SIG-M5 treated with dmso at 0.1 percent for 504 hours (cell line): Measurements from ENCODE around the gene SUGCT.
"Not testable (repeated sequence)": the region's sequence is repeated elsewhere in the genome, so short reads cannot be mapped to it uniquely, and the experiment has no call there.

Experiments used
- DNase-seq: peaks from one replicate; lab custom pipeline; 2025; ENCODE audit not compliant: unreplicated experiment; lab: John Stamatoyannopoulos, UW

SUGCT gene

DNA sequence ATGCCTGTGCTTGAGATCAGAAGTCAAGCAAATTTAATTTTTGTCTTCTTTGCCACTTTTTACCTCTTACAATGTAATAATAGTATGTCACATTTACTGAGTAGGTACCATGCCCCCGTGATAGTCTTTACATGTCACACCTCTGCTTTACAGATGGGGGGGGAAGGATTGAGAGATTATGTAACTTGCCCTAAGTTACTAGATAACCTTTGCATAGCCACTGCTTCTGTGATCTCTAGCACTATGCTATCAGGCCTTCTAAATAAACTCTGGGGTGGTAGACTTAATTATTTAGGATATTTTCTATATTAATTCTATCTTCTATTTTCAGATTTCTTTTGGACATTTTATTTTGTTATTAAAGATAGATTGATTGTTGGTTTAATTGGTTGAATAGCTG is 514.4 kb downstream of the SUGCT start:
- no peak for DNase-seq

DNA sequence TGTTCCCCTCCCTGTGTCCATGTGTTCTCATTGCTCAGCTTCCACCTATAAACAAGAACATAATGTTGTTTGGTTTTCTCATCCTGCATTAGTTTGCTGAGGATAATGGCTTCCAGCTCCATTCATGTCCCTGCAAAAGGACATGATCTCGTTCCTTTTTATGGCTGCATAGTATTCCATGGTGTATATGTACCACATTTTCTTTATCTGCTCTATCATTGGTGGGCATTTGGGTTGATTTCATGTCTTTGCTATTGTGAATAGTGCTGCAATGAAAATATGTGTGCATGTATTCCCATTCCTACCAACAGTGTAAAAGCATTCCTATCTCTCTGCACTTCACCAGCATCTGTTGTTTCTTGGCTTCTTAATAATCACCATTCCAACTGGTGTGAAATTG is 516.1 kb downstream of the SUGCT start:
- not testable (repeated sequence) for DNase-seq

DNA sequence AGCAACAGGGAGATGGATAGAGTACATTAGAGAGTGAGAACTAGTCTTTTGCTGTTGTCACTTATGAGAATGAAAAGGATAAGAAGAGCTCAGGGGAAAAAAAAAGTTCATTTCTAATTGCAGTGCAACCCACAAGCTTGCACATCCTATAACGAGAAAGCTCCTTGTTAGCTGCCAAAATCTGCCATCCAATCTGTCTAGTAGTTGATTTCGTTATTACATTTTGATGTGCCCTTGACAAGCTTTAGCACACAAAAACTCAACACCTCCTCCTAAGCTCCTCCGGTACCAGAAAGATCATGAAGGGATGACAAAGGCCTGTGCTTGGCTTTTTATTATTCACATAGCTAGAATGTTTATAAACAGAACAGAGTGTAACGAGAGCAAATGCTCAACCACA is 519.4 kb downstream of the SUGCT start:
- no peak for DNase-seq

DNA sequence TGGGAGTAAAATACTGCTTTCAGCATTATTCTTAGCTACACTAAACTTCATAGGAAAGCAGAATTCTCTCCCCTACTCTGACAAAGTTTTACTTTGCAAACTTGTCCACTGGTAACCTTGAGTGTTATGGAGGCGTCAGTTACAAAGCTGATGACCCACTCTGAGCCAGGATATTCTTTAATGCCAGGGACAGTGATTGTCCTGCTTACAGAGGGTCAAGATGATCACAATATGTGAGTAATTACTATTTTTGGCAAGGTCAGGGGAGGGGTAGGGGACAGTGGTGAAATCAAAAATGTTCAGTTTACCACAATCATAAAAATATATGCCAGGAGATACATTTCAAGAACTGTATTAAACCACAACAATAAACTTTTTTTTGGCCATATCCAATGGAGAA is 520.6 kb downstream of the SUGCT start:
- DNase-seq, result no peak

DNA sequence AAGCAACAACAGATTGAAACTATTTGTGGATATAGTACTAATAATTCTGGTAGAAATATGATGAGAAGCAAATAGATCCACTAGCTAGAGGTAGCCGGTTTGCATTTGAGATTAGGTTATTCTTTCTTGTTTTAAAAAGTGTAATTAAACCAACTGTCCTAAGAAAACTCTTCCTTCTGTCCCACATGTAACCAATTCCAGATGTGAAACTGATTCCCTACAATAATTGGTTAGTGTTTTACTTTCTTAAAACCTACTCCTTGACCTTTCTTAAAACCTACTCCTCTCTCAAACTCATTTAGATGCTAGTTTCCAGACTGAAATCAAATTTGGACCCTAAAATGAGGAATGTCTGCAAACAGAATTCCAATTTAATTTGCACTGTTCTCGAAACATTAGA is 521.5 kb downstream of the SUGCT start:
- no peak for DNase-seq

DNA sequence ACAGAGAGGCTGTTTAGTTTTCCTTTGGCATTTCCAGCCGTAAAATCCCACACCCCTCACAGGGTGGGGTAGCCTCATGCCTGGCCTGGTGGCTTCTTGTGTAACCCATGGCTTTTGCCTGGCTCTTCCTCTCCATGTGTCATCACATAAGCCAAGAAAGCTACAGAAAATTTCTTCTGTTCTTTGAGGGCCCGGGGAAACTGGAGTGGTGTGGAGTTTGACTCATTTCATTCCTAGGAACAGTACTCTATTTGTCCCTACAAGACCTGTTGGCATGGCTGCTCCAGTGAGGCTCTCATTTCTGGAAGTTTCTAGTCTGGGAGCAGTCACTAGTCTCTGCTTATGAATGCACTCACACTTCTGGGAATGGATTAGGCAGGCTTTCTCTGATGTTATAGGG is 523.9 kb downstream of the SUGCT start:
- no peak for DNase-seq

DNA sequence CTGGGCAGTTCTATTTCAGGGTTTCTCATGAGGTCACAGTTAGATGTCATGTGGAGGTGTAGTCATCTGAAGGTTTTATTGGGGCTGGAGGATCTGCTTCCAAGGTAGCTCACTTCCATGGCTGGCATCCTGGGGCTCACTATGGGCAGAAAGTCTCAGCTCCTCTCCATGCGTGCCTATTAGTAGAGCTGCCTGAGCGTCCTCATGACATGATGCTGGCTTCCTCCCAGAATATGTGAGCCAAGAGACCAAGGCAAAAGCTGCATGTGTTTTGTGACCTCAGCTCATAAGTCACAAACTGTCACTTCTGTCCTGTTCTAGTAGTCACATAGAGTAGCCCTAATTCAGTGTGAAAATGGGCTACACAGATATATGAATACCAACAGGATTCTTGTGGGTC is 524.4 kb downstream of the SUGCT start:
- DNase-seq, result no peak

DNA sequence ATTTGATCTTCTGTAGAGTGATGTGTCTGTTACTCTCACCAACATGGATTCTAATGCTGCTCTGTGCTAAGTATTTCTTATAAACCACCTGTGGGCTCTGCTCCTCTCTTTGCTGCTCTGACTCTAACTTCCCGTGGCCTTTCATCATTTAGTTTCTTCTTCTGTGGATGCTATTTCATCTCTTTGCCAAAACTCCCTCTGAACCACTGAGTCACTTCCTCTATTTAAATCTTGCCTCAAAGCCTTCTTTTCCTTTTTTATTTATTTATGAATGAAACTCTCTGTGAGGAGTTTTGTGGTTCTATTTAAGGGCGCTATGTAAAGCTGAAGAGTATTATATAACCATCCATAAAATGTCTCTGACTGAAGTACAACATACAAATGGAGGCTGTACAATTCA is 538.5 kb downstream of the SUGCT start:
- DNase-seq, result peak; percentile 34

DNA sequence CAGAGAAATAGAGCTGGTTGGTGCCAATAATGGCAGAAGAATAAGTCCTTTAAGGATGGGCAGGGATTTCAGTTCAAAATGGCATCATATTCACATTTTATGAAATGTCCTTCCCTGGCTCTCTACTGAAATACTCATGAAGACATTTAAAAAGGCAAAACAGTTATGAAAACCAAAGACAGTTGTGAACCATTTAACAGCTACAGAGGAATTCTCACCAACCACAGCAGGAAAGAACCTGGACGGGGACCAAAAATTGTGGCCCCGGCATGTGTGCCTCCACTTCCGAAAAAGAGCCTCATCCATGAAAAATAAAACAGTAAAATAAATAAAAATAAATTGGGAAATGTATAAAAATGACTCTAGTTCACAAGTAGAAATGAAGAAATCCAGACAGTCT is 539.5 kb downstream of the SUGCT start:
- DNase-seq, result no peak

DNA sequence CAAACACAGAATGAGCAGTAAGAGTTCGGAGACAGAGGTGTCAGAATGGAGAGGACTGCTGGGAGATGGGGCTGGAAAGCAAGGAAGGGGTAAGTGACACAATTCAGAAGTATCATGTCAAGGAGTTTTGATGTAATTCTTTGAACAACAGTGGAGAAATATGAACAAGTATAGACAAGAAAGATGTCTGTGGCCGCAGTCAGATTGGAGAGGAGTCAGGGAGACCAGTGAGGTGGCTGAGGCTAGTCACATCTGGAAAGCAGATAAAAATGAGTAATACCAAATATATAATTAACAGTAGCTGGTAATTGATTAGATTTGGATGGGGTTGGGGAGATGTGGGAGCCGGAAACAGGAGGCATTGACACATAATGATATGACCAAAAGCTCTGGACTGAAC is 540.9 kb downstream of the SUGCT start:
- DNase-seq, result no peak

DNA sequence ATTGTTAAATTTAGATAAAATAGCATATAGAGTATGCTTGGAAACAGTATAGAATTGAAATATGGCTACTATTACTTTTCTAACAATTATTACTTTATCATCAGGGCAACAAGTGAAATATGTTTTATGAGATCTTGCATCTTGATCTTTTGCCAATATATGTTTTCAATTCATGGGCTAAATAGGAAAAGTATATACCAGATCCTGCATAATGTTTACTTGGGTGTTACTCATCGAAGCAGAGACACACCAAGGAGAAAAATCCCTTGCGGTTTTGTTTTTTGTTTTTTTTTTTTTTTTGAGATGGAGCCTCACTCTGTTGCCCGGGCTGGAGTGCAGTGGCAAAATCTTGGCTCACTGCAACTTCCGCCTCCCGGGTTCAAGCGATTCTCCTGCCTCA is 541.4 kb downstream of the SUGCT start:
- no peak for DNase-seq

DNA sequence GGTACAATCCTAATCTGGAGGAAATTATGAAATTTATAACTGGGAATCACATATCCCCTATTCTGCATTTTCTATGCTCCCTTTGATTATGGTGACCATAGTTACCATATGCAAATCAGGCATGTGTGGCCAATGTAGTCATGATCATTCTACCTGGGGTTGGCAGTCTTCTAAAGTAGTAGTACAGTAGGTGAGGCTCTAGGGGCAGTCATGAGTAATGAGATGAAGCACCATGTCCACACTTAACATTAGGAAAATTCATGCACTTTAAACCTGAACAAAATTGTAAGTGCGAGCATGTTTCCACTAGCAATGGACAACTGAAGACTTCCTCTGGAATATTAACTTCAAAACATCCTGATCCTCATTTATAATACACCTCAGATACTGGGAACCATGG is 545.9 kb downstream of the SUGCT start:
- DNase-seq, result peak; percentile 44

DNA sequence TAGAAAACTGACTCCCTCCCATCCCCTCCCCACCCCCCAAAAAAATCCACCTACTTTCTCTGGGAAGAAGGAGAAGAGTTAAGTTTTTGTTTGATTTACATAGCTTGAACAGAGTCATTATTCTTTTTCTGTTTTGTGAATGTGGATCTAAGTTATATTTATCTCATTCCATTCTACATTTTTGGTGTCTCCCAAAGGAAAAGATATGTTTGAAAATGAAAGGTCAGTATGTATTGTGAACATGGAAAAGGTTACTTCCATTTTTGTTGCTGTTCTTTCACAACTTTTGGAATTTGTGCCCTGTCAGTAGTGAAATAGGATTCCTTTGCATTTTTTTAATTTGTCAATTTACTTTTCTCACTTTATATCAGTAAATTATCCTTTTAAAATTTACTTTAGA is 547.9 kb downstream of the SUGCT start:
- DNase-seq, result no peak

DNA sequence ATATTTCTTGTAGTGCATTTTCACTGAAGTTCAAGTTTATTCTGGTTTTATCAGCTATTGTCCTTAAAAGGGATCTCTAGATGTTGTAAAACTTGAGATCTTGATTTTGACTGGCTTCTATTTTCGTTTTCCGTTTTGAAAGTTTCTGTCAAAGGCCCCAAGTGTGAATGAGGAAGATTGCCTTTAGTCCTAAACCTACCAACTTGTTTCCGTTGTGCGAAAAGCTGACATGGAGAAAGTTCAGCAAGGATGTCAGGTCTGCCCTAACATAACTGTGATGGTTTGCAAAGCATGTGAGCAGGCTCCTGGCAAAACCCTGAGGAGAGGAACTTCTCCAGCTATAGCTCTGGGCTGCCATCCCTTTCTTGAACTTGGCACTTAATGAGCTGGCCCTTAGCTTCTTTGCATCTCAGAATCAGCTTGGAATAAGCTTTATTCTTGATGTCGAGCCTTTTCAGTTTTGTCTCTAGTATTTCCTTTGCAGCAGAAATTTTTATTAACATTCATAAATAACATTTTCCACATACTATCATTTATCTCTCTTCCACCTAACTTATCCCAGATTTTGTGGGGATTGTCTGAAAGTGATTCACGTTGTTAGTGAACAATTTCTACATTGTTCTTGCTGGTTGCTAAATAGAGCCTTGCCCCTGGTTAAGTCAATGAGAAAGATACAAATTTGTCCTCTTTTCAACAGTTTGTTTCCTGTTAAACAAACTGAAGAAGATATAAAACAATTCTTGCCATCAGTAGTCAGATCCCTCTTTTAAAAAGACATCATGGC is 559.4 kb downstream of the SUGCT start:
- no peak for DNase-seq

DNA sequence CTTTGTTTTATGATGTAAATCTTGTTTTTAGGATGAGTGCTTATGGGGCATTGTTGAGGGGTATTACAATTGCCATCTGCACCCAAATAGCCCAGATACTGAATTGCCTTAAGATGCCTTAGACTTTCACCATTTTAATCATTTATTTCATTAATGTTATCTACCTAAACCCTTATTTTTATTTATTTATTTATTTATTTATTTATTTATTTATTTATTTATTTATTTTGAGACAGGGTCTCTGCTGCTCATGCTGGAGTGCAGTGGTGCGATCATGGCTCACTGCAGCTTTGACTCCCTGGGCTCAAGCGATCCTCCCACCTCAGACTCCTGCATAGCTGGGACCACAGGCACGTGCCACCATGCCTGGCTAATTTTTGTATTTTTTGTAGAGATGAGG is 560.2 kb downstream of the SUGCT start:
- no peak for DNase-seq

DNA sequence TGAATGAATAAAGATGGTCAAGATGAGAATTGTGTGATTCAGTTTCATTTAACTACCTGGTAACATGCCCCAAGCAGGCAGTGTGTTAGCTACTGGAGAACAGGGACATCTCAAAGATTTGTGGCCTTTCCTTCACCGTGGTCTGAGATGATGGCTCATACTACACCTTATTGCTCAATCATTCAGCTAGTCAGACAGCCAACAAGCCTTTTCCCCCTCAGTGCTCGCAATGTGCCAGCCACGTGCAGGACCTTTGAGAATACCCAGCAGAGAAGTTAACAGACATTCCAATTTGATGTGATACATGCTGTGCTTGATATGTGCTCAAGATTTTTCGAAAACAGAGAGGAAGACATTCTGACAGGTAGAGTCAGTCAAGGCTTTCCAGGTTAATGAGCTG is 562.8 kb downstream of the SUGCT start:
- no peak for DNase-seq

DNA sequence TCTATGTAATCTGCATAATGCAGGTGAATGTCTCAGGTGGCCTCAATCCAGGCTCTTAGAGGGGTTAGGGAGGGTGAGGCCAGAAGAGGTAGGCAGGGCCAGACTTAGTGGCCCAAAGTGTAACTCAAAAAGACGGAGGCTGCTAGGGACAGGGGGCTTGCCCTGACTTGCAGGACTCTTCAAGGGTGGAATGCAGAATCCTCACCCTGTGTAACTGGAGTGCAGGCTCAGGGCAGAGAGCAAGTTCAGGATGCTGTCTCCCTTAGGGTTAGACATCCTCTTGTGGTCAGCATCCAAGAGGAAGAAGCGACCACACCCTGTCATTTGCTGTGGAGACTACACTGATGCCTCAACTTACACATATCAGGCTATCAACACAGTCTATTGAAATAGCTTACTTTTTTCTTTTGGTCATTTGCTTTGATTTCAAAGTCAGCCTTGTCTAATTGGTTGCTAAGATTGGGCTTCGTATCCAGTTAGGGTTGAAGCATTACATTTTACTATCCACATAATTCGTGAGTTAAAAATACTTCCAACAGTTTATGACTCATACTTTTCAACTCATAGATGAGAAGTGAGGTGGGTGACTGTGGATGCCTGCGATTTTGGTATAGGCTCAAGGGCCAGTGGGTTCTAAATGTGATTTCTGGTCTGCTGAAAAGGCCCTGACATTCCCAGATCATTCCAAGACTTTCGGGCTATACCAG is 563.6 kb downstream of the SUGCT start:
- DNase-seq, result no peak

DNA sequence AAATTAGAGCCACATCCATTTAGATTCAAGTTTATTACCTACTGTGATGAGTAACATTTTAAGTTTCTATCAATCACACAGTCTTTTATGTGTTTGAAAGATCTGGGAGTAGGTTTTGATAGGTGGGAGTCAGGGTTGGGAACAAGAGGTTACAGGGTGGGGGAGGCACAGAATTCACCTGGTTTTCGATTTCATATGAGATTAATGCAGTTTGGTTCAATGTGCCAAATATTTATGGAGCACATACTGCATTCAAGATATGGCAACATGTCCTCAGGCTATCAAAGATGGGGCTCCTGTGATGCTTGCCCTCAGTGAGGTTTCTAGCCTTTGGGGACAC is 564.1 kb downstream of the SUGCT start:
- DNase-seq, result no peak

DNA sequence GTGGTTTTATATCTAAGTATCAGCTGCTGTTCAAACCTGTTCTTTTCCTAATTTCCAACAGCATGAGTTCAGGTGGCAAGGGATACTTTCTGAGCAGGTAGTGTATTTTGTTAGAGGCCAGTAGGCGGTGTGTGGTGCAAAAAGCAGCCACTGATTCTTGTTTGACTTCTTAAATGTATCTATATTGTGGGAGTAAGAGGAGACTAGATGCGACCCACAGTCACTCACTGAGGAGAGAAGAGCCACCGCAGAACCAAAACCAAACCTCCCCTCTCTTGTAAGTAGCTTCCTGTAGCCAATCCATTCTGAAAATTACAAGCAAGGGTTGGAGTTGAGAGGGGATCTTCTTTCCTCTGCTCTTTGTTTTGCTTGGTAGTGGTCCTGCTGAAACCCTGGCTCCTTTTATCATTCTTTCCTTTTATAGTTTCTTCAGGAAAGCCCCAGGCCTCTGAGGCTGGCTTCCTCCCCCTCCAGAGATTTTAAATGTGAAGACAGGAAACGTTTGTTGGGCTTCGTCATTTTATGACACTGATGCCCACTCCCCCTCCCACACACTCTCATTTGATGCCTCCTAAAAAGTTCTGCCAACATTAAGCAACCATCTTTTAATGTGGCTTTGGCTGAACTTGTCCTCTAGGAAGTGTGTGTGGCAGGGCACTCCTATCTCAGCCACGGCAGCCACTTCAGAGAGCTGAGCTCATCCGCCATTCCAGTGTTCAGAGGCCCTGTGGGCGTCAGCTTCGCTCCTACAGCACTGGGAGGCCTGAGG is 566.0 kb downstream of the SUGCT start:
- no peak for DNase-seq

DNA sequence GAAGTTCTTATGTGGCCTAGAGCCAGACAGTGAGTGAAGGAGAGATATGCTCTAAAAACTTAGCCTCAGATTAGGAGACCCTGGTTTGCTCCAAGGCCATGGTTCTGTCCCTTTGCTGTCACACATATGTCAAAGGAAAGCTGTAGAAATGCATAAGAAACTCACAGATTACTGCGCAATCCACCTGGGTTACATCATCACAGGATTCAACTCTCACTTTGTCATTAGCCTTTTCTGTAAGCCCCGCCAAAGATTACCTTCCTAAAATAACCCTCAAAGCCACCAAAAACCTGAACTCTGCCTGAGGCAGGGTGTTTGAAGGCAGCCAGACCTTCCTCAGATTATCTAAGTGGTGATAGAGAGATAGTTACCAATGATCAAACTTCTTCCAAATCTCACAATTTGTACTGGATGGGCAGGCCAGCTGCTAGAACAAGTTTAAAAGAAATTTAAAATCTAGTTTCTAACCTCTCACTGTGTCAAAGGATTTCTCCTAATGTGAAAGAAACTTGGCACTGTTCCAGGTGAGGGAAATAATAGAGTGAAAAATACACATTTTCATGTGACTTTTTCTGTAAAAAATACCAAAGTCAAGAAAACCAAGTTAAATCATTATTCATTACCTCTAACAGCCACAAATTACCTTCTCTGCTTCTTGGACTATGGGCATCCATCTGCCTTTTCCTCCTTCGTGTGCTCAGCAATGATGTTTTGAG is 567.2 kb downstream of the SUGCT start:
- DNase-seq, result no peak

DNA sequence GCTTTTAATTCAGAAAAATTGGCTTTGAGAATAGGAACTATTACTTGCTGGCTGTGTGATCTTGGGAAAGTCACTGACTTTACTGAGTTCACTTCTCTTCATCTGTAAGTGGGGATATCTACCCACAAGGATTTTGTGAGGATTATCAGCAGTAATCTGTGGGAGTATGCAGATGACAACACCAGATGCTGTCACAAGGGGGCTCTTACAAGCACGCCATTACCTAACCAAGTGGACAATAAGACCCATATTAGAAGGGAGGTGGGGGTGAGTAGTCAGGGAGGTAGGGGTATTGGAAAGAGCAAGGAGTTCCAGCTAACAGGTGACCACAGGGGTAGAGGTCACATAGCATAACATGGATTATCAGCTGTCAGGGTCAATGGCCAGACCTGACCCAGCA is 569.4 kb downstream of the SUGCT start:
- no peak for DNase-seq

DNA sequence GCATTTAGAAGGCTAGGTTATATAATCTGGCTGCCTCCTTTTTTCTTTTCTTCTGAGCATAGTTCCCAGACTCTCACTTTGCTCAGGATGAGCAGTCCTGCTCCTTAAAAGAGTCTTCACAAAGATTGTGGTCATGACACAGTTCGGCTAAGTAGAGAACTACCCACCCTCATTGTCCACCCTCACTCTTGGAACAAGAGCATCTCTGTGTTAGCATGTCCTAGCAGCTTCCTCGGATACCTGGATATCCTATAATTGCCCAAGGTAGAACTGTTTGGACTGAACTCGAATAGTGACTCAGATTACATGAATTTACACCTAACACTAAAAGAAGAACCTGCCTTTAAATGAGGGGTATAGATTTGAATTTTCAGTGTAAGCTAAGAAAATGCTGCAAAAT is 572.0 kb downstream of the SUGCT start:
- no peak for DNase-seq
